MCF 10A (cell line): Measurements from ENCODE around the gene RTL10. TPM values are rescaled to one million over a fixed set of nuclear protein-coding genes. Genes with fewer than 3 reads are reported as not detected.
A peak's percentile ranks its signal among the peaks of the same experiment; 100 is the strongest.

Experiments used
- BruUV-seq: library from RNA; stranded (reverse); fragments of 400-500 nt; replicated peaks from 2 replicates; lab custom pipeline; 2021; lab: Mats Ljungman, UMichigan
- CTCF ChIA-PET: fragments of 300-600 bp; sonication (Branson Sonifier 250); formaldehyde crosslinking; extraction: SDS; loops from one replicate; lab custom pipeline; 2021; ENCODE audit warnings: antibody characterized with exemption, inconsistent platforms; lab: Yijun Ruan, JAX
- POLR2A ChIA-PET: fragments of 300-600, 350-650 bp; sonication (Branson Sonifier 250); formaldehyde crosslinking; extraction: SDS; loops from one replicate; lab custom pipeline; 2020; ENCODE audit warnings: antibody characterized with exemption, inconsistent platforms; lab: Yijun Ruan, JAX
- DNase-seq: peaks from one replicate; pipeline ENCODE4 v3.0.0-alpha.2; 2018; ENCODE audit not compliant: unreplicated experiment
- H3K27ac Mint-ChIP-seq: one replicate; pipeline ENCODE4 v1.8.0; 2022; ENCODE audit warnings: mild to moderate bottlenecking, low read depth, mixed read lengths; ENCODE audit not compliant: unreplicated experiment
- H3K27me3 Mint-ChIP-seq: one replicate; pipeline ENCODE4 v1.8.0; 2022; ENCODE audit warnings: mixed read lengths; ENCODE audit not compliant: insufficient read depth, unreplicated experiment
- H3K36me3 Mint-ChIP-seq: one replicate; pipeline ENCODE4 v1.8.0; 2022; ENCODE audit warnings: mild to moderate bottlenecking, moderate library complexity, mixed read lengths; ENCODE audit not compliant: insufficient read depth, unreplicated experiment
- H3K4me1 Mint-ChIP-seq: one replicate; pipeline ENCODE4 v1.8.0; 2022; ENCODE audit warnings: mixed read lengths; ENCODE audit not compliant: insufficient read depth, unreplicated experiment
- H3K4me3 Mint-ChIP-seq: one replicate; pipeline ENCODE4 v1.8.0; 2022; ENCODE audit warnings: mild to moderate bottlenecking, moderate library complexity, mixed read lengths; ENCODE audit not compliant: unreplicated experiment
- H3K9me3 Mint-ChIP-seq: one replicate; pipeline ENCODE4 v1.8.0; 2022; ENCODE audit warnings: mixed read lengths; ENCODE audit not compliant: unreplicated experiment
- intact Hi-C: fragments of 100-400 bp; cut with micrococcal nuclease; formaldehyde crosslinking; loops from 2 replicates; pipeline ENCODE4 v1.14.1; 2022
- total RNA-seq: library from RNA; stranded (reverse); gene quantifications from 2 replicates; pipeline ENCODE4 v1.2.3, GENCODE V29; 2022
- TF ChIP-seq, protein P1 (sequence below): fragments of 200-600 bp; IDR thresholded peaks from one replicate; pipeline ENCODE4 v1.8.0; 2022; ENCODE audit warnings: antibody characterized with exemption, mild to moderate bottlenecking; ENCODE audit not compliant: unreplicated experiment

RTL10 gene
- total RNA-seq, 1 experiment from 2014 or later = 20.6 TPM

DNA sequence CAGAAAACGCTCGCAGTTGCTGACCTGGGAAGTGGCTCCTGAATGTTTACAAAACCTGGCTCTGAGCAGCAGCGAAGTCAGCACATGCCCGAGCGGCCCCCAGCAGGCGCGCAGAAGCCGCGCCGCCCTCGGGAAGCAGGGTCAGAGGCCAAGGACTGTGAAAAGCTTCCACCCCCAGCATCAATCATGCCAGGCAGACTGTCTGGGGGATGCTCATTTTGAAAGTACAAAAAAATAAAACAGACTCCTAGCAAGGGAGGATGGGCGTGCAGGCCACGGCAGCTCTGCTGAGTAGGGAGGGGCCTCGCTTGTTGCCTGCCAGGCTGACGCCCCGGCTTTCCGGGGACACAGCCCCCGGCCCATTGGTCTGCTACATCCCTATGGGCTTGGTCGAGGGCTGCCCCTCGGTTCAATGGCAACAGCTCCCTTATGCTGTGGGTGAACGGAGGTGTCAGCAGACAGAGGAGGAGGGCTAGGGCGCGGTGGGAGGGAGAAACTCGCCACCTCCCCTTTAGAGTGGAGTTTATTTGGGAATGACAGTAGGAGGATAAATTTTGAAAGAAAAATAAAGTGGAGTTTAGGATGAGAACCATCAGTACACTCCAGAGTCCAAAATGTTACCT is 37.7 kb upstream of the RTL10 start:
- no TSS peak for BruUV-seq
- Mint-ChIP-seq H3K27ac (peak overlapping the region; percentile 23), H3K4me1 (peaks cover 15% of the 10 kb centered on the region), H3K4me3 (no peak overlapping the region), H3K9me3 (no peaks in the 10 kb centered on the region), H3K36me3 (peaks cover 20% of the 10 kb centered on the region), H3K27me3 (no peaks in the 10 kb centered on the region)
- CTCF ChIA-PET = interaction anchor here (0.6 to 0.9 kb wide), 5 partner anchors 18 to 162 kb away, joined by 3 to 5 read pairs (median 3); no protein-coding TSS in a partner anchor
- intact Hi-C loops = no loop called here
- POLR2A ChIA-PET = interaction anchor here (0.6 to 1.3 kb wide), 4 partner anchors 10 to 372 kb away, joined by 3 to 10 read pairs (median 3); partner anchors contain the start of genes GNB1L and RTL10
- peak; percentile 41 for DNase-seq
- TF ChIP-seq, protein P1, sequence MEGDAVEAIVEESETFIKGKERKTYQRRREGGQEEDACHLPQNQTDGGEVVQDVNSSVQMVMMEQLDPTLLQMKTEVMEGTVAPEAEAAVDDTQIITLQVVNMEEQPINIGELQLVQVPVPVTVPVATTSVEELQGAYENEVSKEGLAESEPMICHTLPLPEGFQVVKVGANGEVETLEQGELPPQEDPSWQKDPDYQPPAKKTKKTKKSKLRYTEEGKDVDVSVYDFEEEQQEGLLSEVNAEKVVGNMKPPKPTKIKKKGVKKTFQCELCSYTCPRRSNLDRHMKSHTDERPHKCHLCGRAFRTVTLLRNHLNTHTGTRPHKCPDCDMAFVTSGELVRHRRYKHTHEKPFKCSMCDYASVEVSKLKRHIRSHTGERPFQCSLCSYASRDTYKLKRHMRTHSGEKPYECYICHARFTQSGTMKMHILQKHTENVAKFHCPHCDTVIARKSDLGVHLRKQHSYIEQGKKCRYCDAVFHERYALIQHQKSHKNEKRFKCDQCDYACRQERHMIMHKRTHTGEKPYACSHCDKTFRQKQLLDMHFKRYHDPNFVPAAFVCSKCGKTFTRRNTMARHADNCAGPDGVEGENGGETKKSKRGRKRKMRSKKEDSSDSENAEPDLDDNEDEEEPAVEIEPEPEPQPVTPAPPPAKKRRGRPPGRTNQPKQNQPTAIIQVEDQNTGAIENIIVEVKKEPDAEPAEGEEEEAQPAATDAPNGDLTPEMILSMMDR = no peak

DNA sequence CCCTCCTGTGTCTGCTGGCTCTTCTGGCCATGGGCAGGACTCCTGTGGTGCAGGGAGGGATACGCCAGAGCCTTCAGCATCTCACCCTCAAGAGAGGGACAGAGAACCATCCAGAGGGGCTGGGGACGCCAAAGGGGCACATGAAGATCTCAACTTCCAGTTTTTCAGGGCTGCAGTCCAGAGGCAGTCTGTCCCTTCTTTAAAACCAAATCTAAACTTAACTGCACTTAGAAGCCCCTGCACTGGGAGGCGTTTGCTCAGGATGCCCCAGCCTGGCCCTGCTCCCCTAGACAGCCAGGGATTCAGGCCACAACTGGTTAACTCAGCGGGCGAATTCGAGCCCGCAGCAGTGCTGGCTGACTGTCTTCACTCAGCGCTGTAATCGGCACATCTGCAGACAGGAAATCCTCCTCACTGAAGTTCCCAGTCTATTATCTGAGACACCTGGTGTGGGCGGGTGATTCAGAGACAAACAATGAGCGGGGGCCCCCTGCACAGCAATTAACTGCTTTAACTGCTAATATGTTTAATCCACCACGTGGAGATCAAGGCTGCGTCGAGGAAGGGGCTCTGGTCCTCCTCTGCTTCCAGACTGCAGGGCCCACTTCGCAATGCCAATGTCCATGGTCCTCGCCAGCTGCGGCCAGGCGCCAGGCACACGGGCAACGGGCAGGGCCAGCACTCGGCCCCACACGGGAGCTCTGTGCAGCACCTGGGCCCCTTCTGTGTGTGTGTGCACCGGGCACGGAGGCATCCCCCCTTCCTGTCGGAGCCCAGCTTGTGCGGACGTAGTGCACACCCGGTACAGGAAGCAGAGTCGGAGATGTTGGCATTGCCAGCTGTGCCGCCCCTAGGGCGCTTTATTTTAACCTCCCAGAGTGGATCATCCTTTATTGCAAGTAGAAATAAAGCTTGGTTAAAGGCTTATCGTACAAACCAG is 36.9 kb upstream of the RTL10 start:
- TF ChIP-seq, protein P1 = no peak
- ChIA-PET POLR2A (interaction anchor here (0.6 to 1.8 kb wide), 7 partner anchors 9 to 372 kb away, joined by 3 to 10 read pairs (median 3); partner anchors contain the start of genes GNB1L and RTL10), CTCF (interaction anchor here (0.6 to 1.2 kb wide), 7 partner anchors 23 to 161 kb away, joined by 3 to 5 read pairs (median 3); no protein-coding TSS in a partner anchor)
- H3K27me3 Mint-ChIP-seq = no peaks in the 10 kb centered on the region
- H3K27ac Mint-ChIP-seq = peak overlapping the region; percentile 70
- no TSS peak for BruUV-seq
- peak; percentile 84 for DNase-seq
- peaks cover 23% of the 10 kb centered on the region for H3K4me1 Mint-ChIP-seq
- H3K36me3 Mint-ChIP-seq = peaks cover 20% of the 10 kb centered on the region
- H3K9me3 Mint-ChIP-seq = no peaks in the 10 kb centered on the region
- intact Hi-C loops = loop anchor here (1.0 kb wide), 1 partner anchor 34 kb away; no protein-coding TSS in a partner anchor
- no peak overlapping the region for H3K4me3 Mint-ChIP-seq

DNA sequence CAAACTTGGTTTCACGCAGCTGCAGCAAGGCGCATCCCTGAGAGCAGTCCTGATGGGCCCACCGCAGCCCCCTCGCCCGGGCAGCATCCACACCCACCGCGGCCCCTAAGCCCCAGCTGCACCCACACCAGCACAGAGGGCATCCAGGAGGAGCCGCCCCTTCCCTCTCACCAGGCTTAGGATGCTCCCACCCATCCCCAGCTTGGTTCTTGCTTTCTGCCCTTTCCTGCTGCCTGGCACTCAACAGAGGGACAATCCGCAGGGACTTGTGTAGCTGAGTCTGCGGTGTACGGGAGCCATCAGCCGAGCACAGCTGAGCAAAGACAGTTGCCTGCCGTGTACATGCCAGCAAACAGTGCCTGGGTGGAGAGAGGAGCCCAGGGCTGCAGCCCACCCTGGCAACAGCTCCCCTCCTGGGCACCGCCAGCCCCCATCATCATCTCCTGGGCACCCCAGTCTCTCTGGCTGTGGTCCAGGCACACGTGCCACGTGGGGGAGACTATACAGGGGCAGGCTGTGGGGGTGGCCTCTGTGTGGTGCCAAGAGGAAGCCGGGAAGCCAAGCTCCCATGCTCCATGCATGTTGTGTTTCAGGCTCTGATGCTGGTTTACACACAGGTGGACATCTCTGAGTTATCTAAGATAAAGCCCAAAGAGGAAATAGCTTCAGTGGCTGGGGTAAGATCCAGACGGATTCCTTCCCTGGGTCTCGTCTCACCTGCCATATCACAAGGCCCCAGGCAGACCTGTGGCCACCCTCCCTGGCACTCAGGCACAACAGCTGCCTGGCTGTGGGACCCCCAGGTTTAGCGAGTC is 36.0 kb upstream of the RTL10 start:
- intact Hi-C loops = loop anchor here (1.0 kb wide), 1 partner anchor 33 kb away; no protein-coding TSS in a partner anchor
- no peak for DNase-seq
- BruUV-seq = no TSS peak
- TF ChIP-seq, protein P1 = no peak
- Mint-ChIP-seq H3K27ac (peak overlapping the region; percentile 70), H3K9me3 (no peaks in the 10 kb centered on the region), H3K27me3 (no peaks in the 10 kb centered on the region), H3K4me1 (peaks cover 25% of the 10 kb centered on the region), H3K36me3 (peaks cover 17% of the 10 kb centered on the region), H3K4me3 (no peak overlapping the region)
- CTCF ChIA-PET = interaction anchor here (0.6 to 1.3 kb wide), 4 partner anchors 35 to 160 kb away, joined by 3 to 5 read pairs (median 4); no protein-coding TSS in a partner anchor
- POLR2A ChIA-PET = interaction anchor here (0.9 to 1.8 kb wide), 3 partner anchors 19 to 134 kb away, joined by 3 to 7 read pairs (median 3); no protein-coding TSS in a partner anchor
